WTC11 (cell line): ENCODE data around the gene TRUB1. TPM values are rescaled to one million over a fixed set of nuclear protein-coding genes. Genes with fewer than 3 reads are reported as not detected.

Experiments
- ATAC-seq: fragments of 200-7000 bp; cut with Tn5 transposase; 2 replicates; pipeline ENCODE4 v1.10.0; 2021; ENCODE audit warnings: mild to moderate bottlenecking, moderate library complexity
- Bru-seq: library from RNA; stranded (reverse); fragments of 400-500 nt; gene quantifications from one replicate; lab custom pipeline; 2021; lab: Mats Ljungman, UMichigan
- CTCF ChIA-PET: fragments of 300-600 bp; sonication (Branson Sonifier 250); formaldehyde crosslinking; loops from one replicate; lab custom pipeline; 2021; ENCODE audit warnings: antibody characterized with exemption; lab: Charles Lee
- POLR2A ChIA-PET: fragments of 350-600 bp; sonication (Branson Sonifier 250); formaldehyde crosslinking; loops from one replicate; lab custom pipeline; 2021; ENCODE audit warnings: antibody characterized with exemption; lab: Charles Lee
- DNase-seq: peaks from one replicate; pipeline ENCODE4 v3.0.0; 2021; ENCODE audit warnings: low spot score
- H3K27ac Mint-ChIP-seq: 2 replicates; pipeline ENCODE4 v1.8.0; 2021; ENCODE audit warnings: mixed read lengths
- H3K27me3 Mint-ChIP-seq: 2 replicates; pipeline ENCODE4 v1.8.0; 2021; ENCODE audit warnings: low read depth, mild to moderate bottlenecking, moderate library complexity, mixed read lengths
- H3K36me3 Mint-ChIP-seq: 2 replicates; pipeline ENCODE4 v1.8.0; 2021; ENCODE audit warnings: mixed read lengths
- H3K4me1 Mint-ChIP-seq: 2 replicates; pipeline ENCODE4 v1.8.0; 2022; ENCODE audit warnings: mixed read lengths
- H3K4me3 Mint-ChIP-seq: 2 replicates; pipeline ENCODE4 v1.8.0; 2021; ENCODE audit warnings: mild to moderate bottlenecking, moderate library complexity, mixed read lengths
- H3K9me3 Mint-ChIP-seq: 2 replicates; pipeline ENCODE4 v1.8.0; 2021; ENCODE audit warnings: mixed read lengths
- AFF4 ChIP-seq: sonication (generic); formaldehyde crosslinking; IDR thresholded peaks from 2 replicates; pipeline ENCODE4 v1.8.1; 2023; ENCODE audit warnings: mild to moderate bottlenecking, missing genetic modification reagents, borderline replicate concordance
- ATF3 ChIP-seq: sonication (generic); formaldehyde crosslinking; conservative IDR thresholded peaks from 2 replicates; pipeline ENCODE4 v1.8.1; 2022; ENCODE audit warnings: mild to moderate bottlenecking, missing genetic modification reagents
- CREM ChIP-seq: sonication (generic); formaldehyde crosslinking; IDR thresholded peaks from 2 replicates; pipeline ENCODE4 v1.8.1; 2022; ENCODE audit warnings: mild to moderate bottlenecking, missing genetic modification reagents, moderate library complexity
- ELF4 ChIP-seq: sonication (generic); formaldehyde crosslinking; IDR thresholded peaks from 2 replicates; pipeline ENCODE4 v1.8.1; 2022; ENCODE audit warnings: low read depth, mild to moderate bottlenecking, moderate library complexity, missing genetic modification reagents
- ERG ChIP-seq: fragments of 250-450 bp; sonication (Bioruptor Pico); IDR thresholded peaks from 2 replicates; pipeline ENCODE4 v1.8.0; 2021; ENCODE audit warnings: mild to moderate bottlenecking
- FOXJ3 ChIP-seq: sonication (generic); formaldehyde crosslinking; IDR thresholded peaks from 2 replicates; pipeline ENCODE4 v1.9.0; 2021; ENCODE audit warnings: missing genetic modification reagents, mild to moderate bottlenecking, borderline replicate concordance
- FOXP4 ChIP-seq: sonication (generic); formaldehyde crosslinking; IDR thresholded peaks from 2 replicates; pipeline ENCODE4 v1.8.0; 2022; ENCODE audit warnings: mild to moderate bottlenecking, missing genetic modification reagents
- JAZF1 ChIP-seq: fragments of 250-450 bp; sonication (Bioruptor Pico); IDR thresholded peaks from 2 replicates; pipeline ENCODE4 v1.9.0; 2021; ENCODE audit warnings: moderate library complexity, mild to moderate bottlenecking, inconsistent platforms
- MAX ChIP-seq: sonication (generic); formaldehyde crosslinking; IDR thresholded peaks from 2 replicates; pipeline ENCODE4 v1.8.0; 2022; ENCODE audit warnings: mild to moderate bottlenecking, missing genetic modification reagents
- MLX ChIP-seq: sonication (generic); formaldehyde crosslinking; IDR thresholded peaks from 2 replicates; pipeline ENCODE4 v1.8.1; 2023; ENCODE audit warnings: mild to moderate bottlenecking, missing genetic modification reagents, moderate library complexity
- NFATC4 ChIP-seq: fragments of 250-450 bp; sonication (Bioruptor Pico); IDR thresholded peaks from 2 replicates; pipeline ENCODE4 v1.9.0; 2021; ENCODE audit warnings: mild to moderate bottlenecking
- OVOL2 ChIP-seq: fragments of 250-450 bp; sonication (Bioruptor Pico); IDR thresholded peaks from 2 replicates; pipeline ENCODE4 v1.9.0; 2021; ENCODE audit warnings: mild to moderate bottlenecking, borderline replicate concordance
- RORB ChIP-seq: fragments of 250-450 bp; sonication (Bioruptor Pico); IDR thresholded peaks from 2 replicates; pipeline ENCODE4 v1.9.0; 2021; ENCODE audit warnings: mild to moderate bottlenecking
- SMAD4 ChIP-seq: sonication (generic); formaldehyde crosslinking; IDR thresholded peaks from 2 replicates; pipeline ENCODE4 v1.8.0; 2022; ENCODE audit warnings: mild to moderate bottlenecking, missing genetic modification reagents
- SP1 ChIP-seq: sonication (generic); formaldehyde crosslinking; conservative IDR thresholded peaks from 2 replicates; pipeline ENCODE4 v1.8.1; 2022; ENCODE audit warnings: missing genetic modification reagents
- USF2 ChIP-seq: sonication (generic); formaldehyde crosslinking; IDR thresholded peaks from 2 replicates; pipeline ENCODE4 v1.8.1; 2023; ENCODE audit warnings: mild to moderate bottlenecking, missing genetic modification reagents, moderate library complexity
- ZBTB21 ChIP-seq: sonication (generic); formaldehyde crosslinking; IDR thresholded peaks from 2 replicates; pipeline ENCODE4 v1.8.1; 2023; ENCODE audit warnings: mild to moderate bottlenecking, missing genetic modification reagents, borderline replicate concordance
- ZNF219 ChIP-seq: sonication (generic); formaldehyde crosslinking; IDR thresholded peaks from 2 replicates; pipeline ENCODE4 v1.8.0; 2023; ENCODE audit warnings: missing genetic modification reagents, mild to moderate bottlenecking, borderline replicate concordance
- ZNF232 ChIP-seq: sonication (generic); formaldehyde crosslinking; IDR thresholded peaks from 2 replicates; pipeline ENCODE4 v1.8.0; 2022; ENCODE audit warnings: mild to moderate bottlenecking, missing genetic modification reagents
- ZNF281 ChIP-seq: sonication (generic); formaldehyde crosslinking; IDR thresholded peaks from 2 replicates; pipeline ENCODE4 v1.8.0; 2023; ENCODE audit warnings: mild to moderate bottlenecking, missing genetic modification reagents
- ZNF396 ChIP-seq: fragments of 250-450 bp; sonication (Bioruptor Pico); IDR thresholded peaks from 2 replicates; pipeline ENCODE4 v1.8.0; 2021; ENCODE audit warnings: mild to moderate bottlenecking, moderate library complexity, borderline replicate concordance
- ZNF416 ChIP-seq: fragments of 250-450 bp; sonication (Bioruptor Pico); IDR thresholded peaks from 2 replicates; pipeline ENCODE4 v1.9.0; 2021; ENCODE audit warnings: mild to moderate bottlenecking, inconsistent platforms
- ZNF423 ChIP-seq: fragments of 250-450 bp; sonication (Bioruptor Pico); IDR thresholded peaks from 2 replicates; pipeline ENCODE4 v2.1.2; 2022; ENCODE audit warnings: mild to moderate bottlenecking, moderate library complexity
- long read RNA-seq, 3 experiments: library from RNA in 1 of 3; library from capped mRNA in 1 of 3; library from polyadenylated mRNA in 1 of 3; unstranded in 2 of 3; stranded (forward) in 1 of 3; transcript quantifications; one replicate each; pipeline ENCODE4 v2.0.0, GENCODE V29; 2021
- total RNA-seq: library from RNA; stranded (reverse); gene quantifications from 3 replicates; pipeline ENCODE4 v1.2.3, GENCODE V29; 2021

Gene TRUB1
- total RNA-seq, result 22.3 to 27.8 TPM (median 25.5 TPM) in 3 replicates
- percentile 91 among the genes with signal in this experiment for Bru-seq, nascent RNA
- long read RNA-seq, experiment 1, transcript TRUB1-201 (8 exons, 3,408 nt), result major isoform, 158 of 184 reads
- long read RNA-seq, experiment 1, partial matches to known transcripts, result 18 of 184 reads
- long read RNA-seq, experiment 1, other reads (novel, unspliced or antisense), result 6 of 184 reads
- long read RNA-seq, experiment 2, transcript TRUB1-201 (8 exons, 3,408 nt), result major isoform, 12 of 32 reads
- long read RNA-seq, experiment 2, partial matches to known transcripts, result 17 of 32 reads
- long read RNA-seq, experiment 2, other reads (novel, unspliced or antisense), result 3 of 32 reads
- long read RNA-seq, experiment 3, transcript TRUB1-201 (8 exons, 3,408 nt), result major isoform, 18 of 23 reads
- long read RNA-seq, experiment 3, partial matches to known transcripts, result 0 of 23 reads
- long read RNA-seq, experiment 3, other reads (novel, unspliced or antisense), result 1 of 23 reads

- Mint-ChIP-seq H3K4me3 (peak within 1 kb of the TSS; percentile 99), H3K9me3 (no peaks in the 10 kb centered on the region), H3K4me1 (peaks cover 11% of the 10 kb centered on the region), H3K36me3 (peaks cover 15% of the 10 kb centered on the region), H3K27ac (peak within 1 kb of the TSS; percentile 94), H3K27me3 (no peaks in the 10 kb centered on the region; the same call in 1 of the 2 replicates)
- ATAC-seq (peak; percentile 100), DNase-seq (peak; percentile 92)
- POLR2A ChIA-PET, result interaction anchor here (0.5 to 1.4 kb wide), 7 partner anchors 8 to 265 kb away, joined by 3 to 4 read pairs (median 4); no protein-coding TSS in a partner anchor
- CTCF ChIA-PET, result interaction anchor here (0.6 to 1.0 kb wide), 3 partner anchors 57 to 61 kb away, joined by 3 to 7 read pairs (median 3); no protein-coding TSS in a partner anchor
- TF ChIP-seq MLX (CRISPR knock-in tag) (no peak), SMAD4 (CRISPR knock-in tag) (no peak), CREM (CRISPR knock-in tag) (peak; percentile 98), ATF3 (peak; percentile 47; the same call in 1 of the 2 replicates), OVOL2 (CRISPR knock-in tag) (no peak), ZNF219 (CRISPR knock-in tag) (no peak), ZNF281 (CRISPR knock-in tag) (peak; percentile 36; the same call in 1 of the 2 replicates), MAX (CRISPR knock-in tag) (peak; percentile 87), RORB (CRISPR knock-in tag) (no peak), ZNF232 (CRISPR knock-in tag) (no peak), USF2 (no peak), ZNF423 (CRISPR knock-in tag) (no peak), ZNF416 (no peak), ZNF396 (CRISPR knock-in tag) (no peak), AFF4 (CRISPR knock-in tag) (no peak), SP1 (CRISPR knock-in tag) (peak; percentile 72), FOXJ3 (CRISPR knock-in tag) (no peak), ERG (no peak), JAZF1 (no peak), ELF4 (CRISPR knock-in tag) (no peak), FOXP4 (CRISPR knock-in tag) (no peak), ZBTB21 (no peak), NFATC4 (CRISPR knock-in tag) (no peak)
These were observed at the start of gene TRUB1 for GRCh38 chr10:114937962-114938855. TSS of gene TRUB1 (plus strand) at chr10:114938195. CDS start at chr10:114938254, 59 bp downstream.
